ENCODE results near the gene ARSA. TPM values are rescaled to one million over a fixed set of nuclear protein-coding genes. Genes with fewer than 3 reads are reported as not detected.

Gene ARSA
- total RNA-seq, 1 donor from 2014 or later, result 39.8 TPM

DNA sequence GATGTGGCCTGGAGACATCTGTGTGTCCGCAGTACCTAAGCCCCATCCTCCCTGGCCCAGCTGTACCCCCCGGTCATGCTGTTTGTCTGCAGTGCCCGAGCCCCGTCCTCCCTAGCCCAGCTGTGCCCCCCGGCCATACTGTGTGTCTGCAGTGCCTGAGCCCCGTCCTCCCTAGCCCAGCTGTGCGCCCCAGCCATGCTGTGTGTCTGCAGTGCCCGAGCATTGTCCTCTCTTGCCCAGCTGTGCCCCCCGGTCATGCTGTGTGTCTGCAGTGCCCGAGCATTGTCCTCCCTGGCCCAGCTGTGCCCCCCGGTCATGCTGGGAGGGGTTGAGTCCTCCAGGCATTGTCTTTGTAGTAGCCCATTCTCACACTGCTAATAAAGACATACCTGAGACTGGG, 7.6 kb upstream of the ARSA start:
- no peaks in the 10 kb centered on the region for H3K4me1 Mint-ChIP-seq (ENCODE audit: low read depth)
- H3K27ac Mint-ChIP-seq (ENCODE audit: unreplicated experiment), result no peak overlapping the region
- H3K9me3 Mint-ChIP-seq (ENCODE audit: low read depth), result no peaks in the 10 kb centered on the region
- H3K36me3 Mint-ChIP-seq (ENCODE audit: low read depth), result no peaks in the 10 kb centered on the region
- no peak for DNase-seq (ENCODE audit: low spot score)
- TF ChIP-seq CTCF (IDR thresholded peaks at IDR 0.05), result no peak
- no peaks in the 10 kb centered on the region for H3K27me3 Mint-ChIP-seq (ENCODE audit: low read depth)
- H3K4me3 Mint-ChIP-seq (ENCODE audit: unreplicated experiment), result no peak overlapping the region

- Mint-ChIP-seq H3K9me3 (ENCODE audit: low read depth) (no peaks in the 10 kb centered on the region), H3K36me3 (ENCODE audit: low read depth) (no peaks in the 10 kb centered on the region), H3K4me3 (ENCODE audit: unreplicated experiment) (no peak overlapping the region), H3K27ac (ENCODE audit: unreplicated experiment) (no peak overlapping the region), H3K4me1 (ENCODE audit: low read depth) (peaks cover 2% of the 10 kb centered on the region), H3K27me3 (ENCODE audit: low read depth) (no peaks in the 10 kb centered on the region)
- no peak for DNase-seq (ENCODE audit: low spot score)
- no peak for TF ChIP-seq CTCF (IDR thresholded peaks at IDR 0.05)
Measured at GRCh38 chr22:50633771-50634170, 5.8 kb upstream of the ARSA start.

GRCh38 chr22:50633086-50633485, 5.1 kb upstream of the ARSA start:
- DNase-seq (ENCODE audit: low spot score), result no peak
- Mint-ChIP-seq H3K27ac (ENCODE audit: unreplicated experiment) (no peak overlapping the region), H3K9me3 (ENCODE audit: low read depth) (no peaks in the 10 kb centered on the region), H3K27me3 (ENCODE audit: low read depth) (no peaks in the 10 kb centered on the region), H3K4me3 (ENCODE audit: unreplicated experiment) (no peak overlapping the region), H3K36me3 (ENCODE audit: low read depth) (no peaks in the 10 kb centered on the region), H3K4me1 (ENCODE audit: low read depth) (peaks cover 8% of the 10 kb centered on the region)
- TF ChIP-seq CTCF (IDR thresholded peaks at IDR 0.05), result no peak

- Mint-ChIP-seq H3K4me1 (ENCODE audit: low read depth) (peaks cover 13% of the 10 kb centered on the region), H3K36me3 (ENCODE audit: low read depth) (no peaks in the 10 kb centered on the region), H3K4me3 (ENCODE audit: unreplicated experiment) (no peak overlapping the region), H3K27me3 (ENCODE audit: low read depth) (no peaks in the 10 kb centered on the region), H3K27ac (ENCODE audit: unreplicated experiment) (no peak overlapping the region), H3K9me3 (ENCODE audit: low read depth) (no peaks in the 10 kb centered on the region)
- no peak for TF ChIP-seq CTCF (IDR thresholded peaks at IDR 0.05)
- DNase-seq (ENCODE audit: low spot score), result no peak
Measured at GRCh38 chr22:50630376-50630775, 2.4 kb upstream of the ARSA start.

DNA sequence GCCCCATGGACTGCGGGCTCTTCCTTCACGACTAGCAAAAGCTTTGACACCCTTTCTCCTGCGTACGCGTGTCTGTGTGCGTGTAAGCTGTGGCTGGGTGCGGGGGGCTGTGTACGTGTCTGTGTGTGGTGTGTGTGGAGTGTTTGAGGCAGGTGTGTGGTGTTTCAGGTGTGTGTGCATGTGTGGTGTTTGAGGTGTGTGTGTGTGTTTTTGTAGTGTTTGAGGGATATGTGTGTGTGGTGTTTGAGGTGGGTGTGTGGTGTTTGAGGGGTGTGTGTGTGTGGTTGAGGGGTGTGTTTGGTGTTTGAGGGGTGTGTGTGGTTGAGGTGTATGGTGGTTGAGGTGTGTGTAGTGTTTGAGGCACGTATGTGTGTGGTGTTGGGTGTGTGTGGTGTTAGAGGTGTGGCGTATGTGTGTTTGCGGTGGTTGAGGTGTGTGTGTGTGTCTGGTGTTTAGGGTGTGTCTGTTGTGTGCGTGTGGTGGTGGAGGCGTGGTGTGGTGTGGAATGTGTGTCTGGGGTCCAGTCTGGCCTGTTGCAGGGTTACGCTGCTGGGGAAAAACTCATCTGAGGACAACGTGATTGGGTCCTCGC, 687 bp upstream of the ARSA start:
- peaks cover 13% of the 10 kb centered on the region for H3K4me1 Mint-ChIP-seq (ENCODE audit: low read depth)

More for the DNA sequence above, 687 bp upstream of the ARSA start:
- H3K27ac Mint-ChIP-seq (ENCODE audit: unreplicated experiment), result no peak overlapping the region
- H3K9me3 Mint-ChIP-seq (ENCODE audit: low read depth), result no peaks in the 10 kb centered on the region
- H3K36me3 Mint-ChIP-seq (ENCODE audit: low read depth), result no peaks in the 10 kb centered on the region
- H3K27me3 Mint-ChIP-seq (ENCODE audit: low read depth), result no peaks in the 10 kb centered on the region
- no peak for TF ChIP-seq CTCF (IDR thresholded peaks at IDR 0.05)
- DNase-seq (ENCODE audit: low spot score), result no peak
- peak overlapping the region; percentile 87 for H3K4me3 Mint-ChIP-seq (ENCODE audit: unreplicated experiment)
